Measurements from ENCODE around the gene SPIRE1. TPM values are rescaled to one million over a fixed set of nuclear protein-coding genes. Genes with fewer than 3 reads are reported as not detected.

SPIRE1 gene
- total and polyA plus RNA-seq, 2 of the 4 experiments (the other 2 are of a cell fraction), result 11.6 to 31.4 TPM

GRCh38 chr18:12595571-12596255 is 62.2 kb downstream of the SPIRE1 start:
- Histone ChIP-seq H3K9ac (ENCODE audit: low read depth, low read length) (no peak overlapping the region), H3K79me1 (ENCODE audit: low read depth in 1 of 2, low read length in 2 of 2) (peaks cover 29 to 55% of the 10 kb centered on the region in 2 experiments), H3K9me3 (ENCODE audit: control insufficient read depth, insufficient read depth, low read length) (no peaks in the 10 kb centered on the region), H3K56ac (ENCODE audit: extremely low read depth, insufficient read depth, low read length) (no peak overlapping the region), H3K4ac (ENCODE audit: low read depth, low read length) (no peak overlapping the region), H2BK120ac (ENCODE audit: low read depth, low read length) (no peak overlapping the region), H3K4me1 (ENCODE audit: control insufficient read depth, insufficient read depth, low read length) (peaks cover 14% of the 10 kb centered on the region), H4K5ac (ENCODE audit: low read depth, low read length) (no peak overlapping the region), H4K91ac (ENCODE audit: insufficient read depth, low read depth, low read length) (no peak overlapping the region), H2AK9ac (replicated peaks; ENCODE audit: low read depth, low read length, poor library complexity) (no peak overlapping the region), H3K27ac (ENCODE audit: insufficient read depth, low read length) (no peak overlapping the region), H3K18ac (ENCODE audit: low read depth, low read length) (no peak overlapping the region), H2BK5ac (ENCODE audit: low read depth, low read length, poor library complexity, severe bottlenecking) (no peak overlapping the region), H2BK20ac (ENCODE audit: low read depth, low read length) (no peak overlapping the region), H4K8ac (ENCODE audit: low read depth in 2 of 2, low read length in 2 of 2) (no peak overlapping the region), H3K27me3 (ENCODE audit: control insufficient read depth, insufficient read depth, low read length) (no peaks in the 10 kb centered on the region), H3K23ac (ENCODE audit: low read depth, low read length) (no peak overlapping the region), H2BK15ac (ENCODE audit: low read depth, low read length) (no peak overlapping the region), H3K14ac (replicated peaks; ENCODE audit: low read depth, low read length) (no peak overlapping the region; the same call in 1 of the 2 replicates), H3K36me3 (ENCODE audit: control insufficient read depth, insufficient read depth, low read length) (no peaks in the 10 kb centered on the region), H3K4me2 (ENCODE audit: low read depth, low read length) (no peak overlapping the region), H3K4me3 (ENCODE audit: insufficient read depth, low read depth, low read length) (no peak overlapping the region), H2AK5ac (ENCODE audit: low read depth, low read length) (0 out of 2 replicates have a peak overlapping the region, but pooled peaks have one; percentile 10), H3K9me1 (ENCODE audit: insufficient read depth, low read length) (peaks cover 8% of the 10 kb centered on the region), H4K20me1 (ENCODE audit: insufficient read depth, low read length) (no peaks in the 10 kb centered on the region), H2AFZ (replicated peaks; ENCODE audit: low read length, poor library complexity) (no peak overlapping the region)
- no TSS peak for BruUV-seq (replicated peaks)
- in situ Hi-C loops (cut with MboI; ENCODE audit: low sequenced_read_pairs), result no loop called here
- intact Hi-C loops (cut with micrococcal nuclease), result no loop called here
- TF ChIP-seq, protein P1, sequence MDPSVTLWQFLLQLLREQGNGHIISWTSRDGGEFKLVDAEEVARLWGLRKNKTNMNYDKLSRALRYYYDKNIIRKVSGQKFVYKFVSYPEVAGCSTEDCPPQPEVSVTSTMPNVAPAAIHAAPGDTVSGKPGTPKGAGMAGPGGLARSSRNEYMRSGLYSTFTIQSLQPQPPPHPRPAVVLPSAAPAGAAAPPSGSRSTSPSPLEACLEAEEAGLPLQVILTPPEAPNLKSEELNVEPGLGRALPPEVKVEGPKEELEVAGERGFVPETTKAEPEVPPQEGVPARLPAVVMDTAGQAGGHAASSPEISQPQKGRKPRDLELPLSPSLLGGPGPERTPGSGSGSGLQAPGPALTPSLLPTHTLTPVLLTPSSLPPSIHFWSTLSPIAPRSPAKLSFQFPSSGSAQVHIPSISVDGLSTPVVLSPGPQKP (IDR thresholded peaks at IDR 0.05; ENCODE audit: borderline replicate concordance, low read depth, low read length), result no peak
- TF ChIP-seq FOS (IDR thresholded peaks at IDR 0.05; ENCODE audit: low read depth, low read length) (no peak), RAD21 (IDR thresholded peaks at IDR 0.05; ENCODE audit: low read length) (no peak), RFX5 (IDR thresholded peaks at IDR 0.05; ENCODE audit: low read depth, low read length) (no peak), CEBPB (IDR thresholded peaks at IDR 0.05; ENCODE audit: low read depth, low read length) (no peak), MAZ (IDR thresholded peaks at IDR 0.05; ENCODE audit: borderline replicate concordance, low read depth, low read length) (no peak), MAFK (IDR thresholded peaks at IDR 0.05; ENCODE audit: low read depth, low read length) (no peak), RCOR1 (IDR thresholded peaks at IDR 0.05; ENCODE audit: insufficient replicate concordance, low read length) (no peak), MXI1 (IDR thresholded peaks at IDR 0.05; ENCODE audit: borderline replicate concordance, low read depth, low read length) (no peak), SMC3 (IDR thresholded peaks at IDR 0.05; ENCODE audit: low read depth, low read length) (no peak), CTCF (conservative IDR thresholded peaks at IDR 0.05; ENCODE audit: low read depth, low read length) (no peak)
- CTCF ChIA-PET, result no interaction called here
- ATAC-seq (ENCODE audit: low read depth) (no peak), DNase-seq (no peak)
- dilution Hi-C loops (cut with HindIII; ENCODE audit: low sequenced_read_pairs, unreplicated experiment), result no loop called here
- POLR2A ChIA-PET (ENCODE audit: unreplicated experiment), result no interaction called here

Data from IMR-90 (cell line).